Measurements from ENCODE around the gene GRIK5.
"Not testable (repeated sequence)": the region's sequence is repeated elsewhere in the genome, so short reads cannot be mapped to it uniquely, and the experiment has no call there.

The GRIK5 gene

DNA sequence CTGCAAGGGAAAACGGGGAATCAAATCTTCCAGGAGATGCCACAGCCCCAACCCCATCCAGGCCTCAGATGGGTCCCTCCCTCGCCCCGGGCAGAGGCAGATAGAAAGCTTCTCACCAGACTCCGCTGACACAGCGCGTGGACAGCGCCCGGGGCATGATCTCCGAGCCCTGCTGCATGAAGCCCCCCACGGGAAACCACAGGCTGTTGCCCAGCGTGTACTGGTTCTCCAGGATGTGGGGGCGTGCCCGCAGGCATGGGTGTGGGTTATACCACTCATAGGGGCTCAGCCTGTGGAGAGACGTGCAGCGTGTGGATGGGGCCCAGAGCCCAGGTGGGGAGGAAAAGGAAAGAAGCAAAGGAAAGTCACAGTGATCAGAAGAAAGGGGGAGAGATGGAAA lies 48.8 kb downstream of the GRIK5 start:
- no peak overlapping the region for H3K4me3 ChIP-seq
- H3K4me1 ChIP-seq: no peaks in the 10 kb centered on the region
- H3K36me3 ChIP-seq (replicated peaks): no peaks in the 10 kb centered on the region
- no peaks in the 10 kb centered on the region for H3K27me3 ChIP-seq (ENCODE audit: low read depth)
- H3K9me3 ChIP-seq: no peaks in the 10 kb centered on the region
- DNase-seq (ENCODE audit: low spot score in 2 of 2): no peak
- in situ Hi-C loops (cut with MboI; ENCODE audit: low sequenced_read_pairs): no loop called here

DNA sequence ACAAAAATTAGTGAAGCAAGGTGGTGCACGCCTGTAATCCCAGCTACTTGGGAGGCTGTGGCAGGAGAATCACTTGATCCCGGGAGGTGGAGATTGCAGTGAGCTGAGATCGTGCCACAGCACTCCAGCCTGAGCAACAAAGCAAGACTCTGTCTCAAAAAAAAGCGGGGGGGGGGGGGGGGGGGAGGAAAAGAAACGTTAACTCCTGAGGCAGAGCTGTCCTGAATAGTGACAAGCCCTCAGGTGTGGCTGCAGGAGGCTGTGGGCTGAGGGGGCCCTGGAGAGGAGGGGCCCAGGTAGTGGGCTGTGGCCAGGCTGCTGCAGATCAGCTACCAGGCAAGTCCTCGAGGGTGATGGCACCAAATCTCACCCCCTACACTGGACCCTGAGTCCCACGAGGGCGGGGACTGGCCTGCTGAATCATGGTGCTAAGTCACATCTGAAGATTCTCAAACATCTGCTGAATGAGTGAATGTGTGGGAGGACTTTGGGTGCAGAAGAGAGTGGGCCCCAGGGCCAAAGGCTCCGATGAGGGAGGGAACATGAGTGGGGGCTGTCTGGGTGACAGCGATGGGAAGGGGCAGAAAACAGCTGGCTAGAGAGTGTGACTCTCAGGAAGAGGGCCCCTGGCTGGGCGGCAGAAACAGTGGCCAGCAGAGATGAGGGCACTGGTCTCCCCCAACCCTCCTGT lies 51.4 kb downstream of the GRIK5 start:
- H3K9me3 ChIP-seq: no peaks in the 10 kb centered on the region
- DNase-seq (ENCODE audit: low spot score in 2 of 2): no peak
- no peaks in the 10 kb centered on the region for H3K36me3 ChIP-seq (replicated peaks)
- in situ Hi-C loops (cut with MboI; ENCODE audit: low sequenced_read_pairs): no loop called here
- no peak overlapping the region for H3K4me3 ChIP-seq
- no peaks in the 10 kb centered on the region for H3K27me3 ChIP-seq (ENCODE audit: low read depth)
- H3K4me1 ChIP-seq: no peaks in the 10 kb centered on the region

DNA sequence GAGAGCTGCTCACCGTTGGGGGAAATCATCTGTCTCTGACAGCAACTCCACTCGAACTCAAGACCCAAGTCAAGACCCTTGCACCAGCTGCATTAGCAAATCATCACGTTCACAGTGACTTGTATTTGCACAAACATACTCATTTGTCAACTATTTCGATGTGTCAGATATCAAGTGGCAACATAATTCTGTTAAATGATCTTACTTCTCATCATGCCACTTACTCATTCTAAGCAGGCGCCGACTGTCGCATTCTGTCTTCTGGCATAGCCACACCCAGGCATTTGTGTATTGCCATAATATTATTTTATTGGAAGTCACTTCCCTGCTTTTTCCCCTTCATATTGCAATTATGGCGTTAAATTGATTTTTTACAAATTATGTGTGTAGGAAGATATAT lies 53.0 kb downstream of the GRIK5 start:
- no peak overlapping the region for H3K4me3 ChIP-seq
- H3K4me1 ChIP-seq: no peaks in the 10 kb centered on the region
- no peaks in the 10 kb centered on the region for H3K27me3 ChIP-seq (ENCODE audit: low read depth)
- H3K36me3 ChIP-seq (replicated peaks): no peaks in the 10 kb centered on the region
- DNase-seq (ENCODE audit: low spot score in 2 of 2): no peak
- H3K9me3 ChIP-seq: no peaks in the 10 kb centered on the region
- in situ Hi-C loops (cut with MboI; ENCODE audit: low sequenced_read_pairs): no loop called here

DNA sequence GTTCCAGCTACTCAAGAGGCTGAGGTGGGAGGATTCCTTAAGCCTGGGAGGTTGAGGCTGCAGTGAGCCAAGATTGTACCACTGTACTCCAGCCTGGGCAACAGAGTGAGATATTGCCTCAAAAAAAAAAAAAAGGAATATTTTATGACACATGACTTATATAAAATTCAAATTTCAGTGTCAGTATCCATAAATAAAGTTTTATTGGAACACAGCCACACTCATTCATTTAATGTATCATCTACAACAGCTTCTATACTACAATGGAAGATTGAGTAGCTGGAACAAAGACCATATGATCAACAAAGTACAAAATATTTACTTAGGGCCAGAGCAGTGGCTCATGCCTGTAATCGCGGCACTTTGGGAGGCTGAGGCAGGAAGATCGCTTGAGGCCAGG lies 57.3 kb downstream of the GRIK5 start:
- in situ Hi-C loops (cut with MboI; ENCODE audit: low sequenced_read_pairs); H3K9me3 ChIP-seq; H3K4me1 ChIP-seq: not testable (repeated sequence)

DNA sequence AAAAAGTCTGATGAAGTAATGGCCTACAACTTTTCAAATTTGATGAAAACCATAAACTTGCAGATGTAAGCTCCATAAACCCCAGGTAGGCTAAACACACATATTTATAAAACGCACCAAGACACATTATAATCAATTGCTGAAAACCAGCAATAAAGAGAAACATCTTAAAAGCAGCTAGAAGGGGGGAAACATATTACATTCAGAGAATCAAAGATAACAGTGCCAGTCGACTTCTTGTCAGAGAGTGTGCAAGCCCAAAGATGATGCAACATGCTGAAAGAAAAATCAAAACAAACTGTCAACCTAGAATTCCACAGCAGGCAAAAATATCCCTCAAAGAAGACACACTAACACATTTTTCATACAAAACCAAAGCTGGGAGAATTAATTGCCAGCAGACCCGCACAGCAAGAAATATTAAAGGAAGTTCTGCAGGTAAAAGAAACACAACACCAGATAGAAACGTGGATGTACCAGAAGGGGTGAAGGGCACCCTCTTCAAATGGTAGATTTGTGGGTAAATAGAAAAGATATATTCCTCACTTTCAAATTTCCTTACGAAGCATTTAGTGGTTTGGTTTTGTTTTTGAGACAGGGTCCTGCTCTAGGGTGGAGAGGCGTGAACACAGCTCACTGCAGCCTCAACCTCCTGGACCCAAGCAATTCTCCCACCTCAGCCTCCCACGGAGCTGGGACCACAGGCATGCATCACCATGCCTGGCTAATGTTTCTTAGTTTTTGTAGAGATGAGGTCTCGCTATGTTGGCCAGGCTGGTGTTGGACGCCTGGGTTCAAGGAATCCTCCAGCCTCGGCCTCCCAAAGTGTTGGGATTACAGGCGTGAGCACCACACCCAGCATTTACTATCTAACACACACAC lies 59.5 kb downstream of the GRIK5 start:
- no peaks in the 10 kb centered on the region; the same call in 1 of the 2 replicates for H3K4me1 ChIP-seq
- DNase-seq (ENCODE audit: low spot score in 2 of 2): no peak
- in situ Hi-C loops (cut with MboI; ENCODE audit: low sequenced_read_pairs): no loop called here
- no peaks in the 10 kb centered on the region for H3K36me3 ChIP-seq (replicated peaks)
- no peaks in the 10 kb centered on the region for H3K9me3 ChIP-seq
- no peaks in the 10 kb centered on the region for H3K27me3 ChIP-seq (ENCODE audit: low read depth)
- no peak overlapping the region for H3K4me3 ChIP-seq

More for the DNA sequence above, 57.3 kb downstream of the GRIK5 start:
- DNase-seq (ENCODE audit: low spot score in 2 of 2); H3K27me3 ChIP-seq (ENCODE audit: low read depth); H3K36me3 ChIP-seq (replicated peaks); H3K4me3 ChIP-seq: not testable (repeated sequence)

DNA sequence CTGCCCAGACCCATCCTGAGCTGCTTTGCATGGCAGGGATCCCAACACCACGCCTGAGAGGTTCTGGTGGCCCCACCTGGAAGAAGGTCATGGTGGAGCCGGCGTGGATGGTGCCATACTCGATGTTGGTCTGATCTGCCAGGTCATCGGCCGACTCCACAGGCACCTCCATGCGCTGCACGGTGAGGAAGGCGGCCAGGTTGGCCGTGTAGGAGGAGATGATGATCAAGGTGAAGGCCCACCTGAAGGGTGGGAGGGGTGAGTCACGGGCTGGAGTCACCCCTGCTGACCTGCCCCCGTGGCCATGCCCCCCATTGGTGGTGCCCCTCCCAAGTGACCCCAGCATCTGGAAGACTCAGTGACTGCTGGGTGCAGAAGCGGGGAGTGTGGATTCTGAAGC lies 63.4 kb downstream of the GRIK5 start:
- Histone ChIP-seq H3K9me3 (no peaks in the 10 kb centered on the region), H3K27me3 (ENCODE audit: low read depth) (peaks cover 11% of the 10 kb centered on the region)

DNA sequence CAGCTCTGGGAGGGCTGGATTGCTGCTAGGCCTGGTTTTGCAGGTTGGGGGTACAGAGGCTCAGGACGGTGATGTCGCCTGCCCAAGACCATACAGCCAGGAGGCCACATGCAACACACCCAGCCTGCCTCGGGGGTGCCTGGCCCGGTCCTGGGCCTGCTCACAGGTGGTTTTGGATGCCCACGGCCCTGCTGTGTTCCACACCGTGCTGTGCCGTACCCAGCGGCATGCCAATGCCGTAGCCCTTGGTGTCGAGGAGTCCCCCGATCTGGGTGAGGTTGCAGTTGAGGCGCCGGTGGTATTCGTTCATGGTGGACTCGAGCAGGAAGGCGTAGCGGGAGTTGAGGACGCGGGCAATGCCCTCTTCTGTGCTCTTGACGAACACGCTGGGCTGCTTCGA lies 64.5 kb downstream of the GRIK5 start:
- Histone ChIP-seq H3K27me3 (ENCODE audit: low read depth) (peaks cover 12% of the 10 kb centered on the region), H3K9me3 (no peaks in the 10 kb centered on the region), H3K4me1 (no peaks in the 10 kb centered on the region; the same call in 1 of the 2 replicates), H3K36me3 (replicated peaks) (no peaks in the 10 kb centered on the region), H3K4me3 (no peak overlapping the region)
- in situ Hi-C loops (cut with MboI; ENCODE audit: low sequenced_read_pairs): no loop called here
- no peak for DNase-seq (ENCODE audit: low spot score in 2 of 2)

More for the DNA sequence above, 63.4 kb downstream of the GRIK5 start:
- in situ Hi-C loops (cut with MboI; ENCODE audit: low sequenced_read_pairs): no loop called here
- Histone ChIP-seq H3K4me3 (no peak overlapping the region), H3K36me3 (replicated peaks) (no peaks in the 10 kb centered on the region), H3K4me1 (no peaks in the 10 kb centered on the region; the same call in 1 of the 2 replicates)
- no peak for DNase-seq (ENCODE audit: low spot score in 2 of 2)

DNA sequence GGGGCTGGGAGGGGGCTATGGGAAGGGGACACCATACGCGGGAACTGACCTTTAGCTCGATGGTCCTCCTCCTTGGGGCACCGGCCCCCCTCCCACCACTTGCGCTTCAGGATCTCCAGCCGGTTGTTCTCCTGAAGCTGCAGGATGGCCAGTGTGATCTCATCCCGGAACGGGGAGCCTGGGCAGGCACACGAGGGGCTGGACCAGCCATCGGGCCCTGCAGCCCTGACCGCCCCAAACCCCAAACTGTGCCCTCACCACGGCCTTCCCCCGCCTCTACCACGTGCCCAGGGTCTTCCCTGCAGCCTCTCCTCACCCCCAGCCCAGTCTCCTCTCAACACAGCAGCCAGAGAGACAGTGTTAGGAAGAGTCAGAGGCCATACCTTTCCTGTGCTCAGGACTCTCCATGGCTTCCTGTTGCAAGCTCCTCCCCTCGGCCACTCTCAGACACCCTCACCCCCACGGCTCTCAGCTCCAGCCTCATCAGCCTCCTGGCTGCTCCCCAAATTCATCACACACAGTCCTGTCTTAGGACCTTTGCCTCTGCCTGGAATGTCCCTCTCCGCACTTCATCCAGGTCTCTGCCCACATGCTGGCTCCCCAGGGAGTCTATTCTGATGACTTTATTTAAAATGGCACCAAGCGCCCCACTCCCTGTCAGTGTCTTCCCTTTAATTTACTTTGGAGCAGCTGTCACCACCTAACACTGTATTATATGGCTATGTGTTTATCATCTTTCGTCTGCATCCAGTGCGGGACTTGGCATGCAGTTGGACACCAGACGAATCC lies 66.3 kb downstream of the GRIK5 start:
- in situ Hi-C loops (cut with MboI; ENCODE audit: low sequenced_read_pairs): no loop called here
- Histone ChIP-seq H3K27me3 (ENCODE audit: low read depth) (peaks cover 12% of the 10 kb centered on the region), H3K9me3 (no peaks in the 10 kb centered on the region), H3K4me3 (no peak overlapping the region), H3K4me1 (no peaks in the 10 kb centered on the region), H3K36me3 (replicated peaks) (no peaks in the 10 kb centered on the region)
- DNase-seq (ENCODE audit: low spot score in 2 of 2): no peak

DNA sequence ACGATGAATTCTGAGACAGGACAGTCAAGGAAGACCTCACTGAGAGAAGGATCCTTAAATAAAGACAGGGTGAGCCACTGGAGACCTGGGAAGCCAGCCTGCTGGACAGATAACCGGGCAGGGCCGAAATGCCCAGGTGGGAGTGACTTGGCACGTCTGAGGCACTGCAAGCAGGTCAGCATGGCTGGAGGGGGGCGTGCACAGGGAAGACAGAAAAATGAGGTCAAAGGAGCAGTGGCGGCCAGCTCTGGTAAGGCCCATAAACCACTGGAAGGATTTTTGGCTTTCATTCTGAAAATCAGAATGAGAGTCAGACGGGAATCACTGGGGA lies 70.2 kb downstream of the GRIK5 start:
- peaks cover 20% of the 10 kb centered on the region for H3K27me3 ChIP-seq (ENCODE audit: low read depth)
- DNase-seq (ENCODE audit: low spot score in 2 of 2): no peak
- H3K4me3 ChIP-seq: no peak overlapping the region
- H3K9me3 ChIP-seq: no peaks in the 10 kb centered on the region
- H3K4me1 ChIP-seq: no peaks in the 10 kb centered on the region
- no peaks in the 10 kb centered on the region for H3K36me3 ChIP-seq (replicated peaks)
- in situ Hi-C loops (cut with MboI; ENCODE audit: low sequenced_read_pairs): no loop called here

DNA sequence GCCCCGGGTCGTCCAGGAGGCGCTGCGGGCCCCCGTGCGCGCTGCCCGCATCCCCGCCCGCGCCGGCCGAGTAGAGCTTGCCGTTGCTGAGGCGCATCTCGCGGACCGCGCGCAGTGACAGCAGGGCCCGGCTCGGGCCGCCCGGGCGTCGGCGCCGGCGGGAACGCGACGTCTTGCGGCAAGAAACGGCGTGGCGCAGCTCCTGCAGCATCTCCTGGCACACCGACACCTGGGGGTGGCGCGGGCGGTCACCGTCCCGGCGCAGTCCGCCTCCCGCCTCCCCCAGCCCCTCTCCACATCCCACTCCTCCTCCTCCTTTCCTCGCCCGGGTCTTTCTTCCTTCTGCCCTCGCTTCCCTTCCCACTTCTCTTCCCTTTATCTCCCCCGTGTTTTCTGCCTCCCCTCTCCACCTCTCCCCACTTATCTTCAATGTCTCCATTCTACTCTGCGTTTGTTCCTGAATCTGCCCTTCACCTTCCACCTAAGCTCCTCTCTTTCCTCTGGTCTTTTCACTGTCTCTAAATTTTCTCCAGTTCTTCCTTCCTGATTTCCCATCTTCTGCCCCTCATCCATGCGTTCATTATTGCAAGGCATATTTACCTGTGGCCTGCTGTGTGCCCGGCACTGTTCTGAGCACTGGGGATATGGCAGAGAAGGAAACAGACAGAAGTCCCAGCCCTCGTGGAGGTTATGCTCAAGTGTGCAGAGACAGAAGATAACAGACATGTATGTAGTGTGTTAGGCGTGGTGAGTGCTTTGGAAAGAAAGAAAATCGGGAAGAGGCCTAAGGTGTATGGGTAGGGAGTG lies 70.7 kb downstream of the GRIK5 start:
- in situ Hi-C loops (cut with MboI; ENCODE audit: low sequenced_read_pairs): no loop called here
- H3K9me3 ChIP-seq: no peaks in the 10 kb centered on the region
- no peaks in the 10 kb centered on the region for H3K36me3 ChIP-seq (replicated peaks)
- DNase-seq (ENCODE audit: low spot score in 2 of 2): no peak
- H3K4me3 ChIP-seq: no peak overlapping the region
- H3K4me1 ChIP-seq: no peaks in the 10 kb centered on the region
- peaks cover 17% of the 10 kb centered on the region for H3K27me3 ChIP-seq (ENCODE audit: low read depth)

DNA sequence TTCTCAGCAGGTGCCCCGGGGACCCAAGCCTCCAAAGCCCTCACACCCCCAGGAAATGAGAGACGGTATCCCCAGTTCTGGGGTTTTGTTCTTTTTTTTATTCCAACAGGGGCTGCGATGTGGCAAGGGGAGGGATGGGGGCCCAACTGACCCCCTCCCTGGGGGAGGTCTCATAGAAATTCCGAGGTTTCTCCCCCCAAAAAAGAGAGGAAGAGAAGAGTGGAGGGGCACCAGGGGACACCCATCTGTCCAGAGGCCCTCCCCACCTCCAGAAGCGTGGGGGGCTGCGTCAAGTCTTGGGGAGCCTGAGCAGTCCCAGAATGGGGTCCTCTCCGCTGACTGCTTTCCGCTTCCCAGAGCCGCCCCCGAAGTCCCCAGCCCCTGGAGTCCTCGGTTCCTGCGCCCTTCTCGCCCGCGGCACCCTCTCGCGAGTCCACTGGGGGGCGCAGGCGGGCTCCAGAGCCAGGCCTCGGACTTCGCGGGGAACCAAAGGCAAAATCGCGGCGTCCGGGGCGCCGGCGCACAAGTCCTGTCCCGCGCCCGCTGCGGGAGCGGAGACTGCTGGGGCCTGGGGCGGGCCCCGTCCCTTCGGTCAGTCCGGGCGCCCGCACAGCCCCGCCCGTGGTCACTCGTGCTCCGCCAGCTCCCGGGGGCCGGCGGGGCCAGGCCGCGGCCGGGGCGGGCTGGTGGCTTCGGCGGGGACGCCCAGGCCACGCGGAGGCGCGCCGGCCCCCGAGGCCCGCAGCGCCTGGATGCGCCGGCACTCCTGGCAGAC lies 71.6 kb downstream of the GRIK5 start:
- peaks cover 17% of the 10 kb centered on the region for H3K27me3 ChIP-seq (ENCODE audit: low read depth)
- no peak overlapping the region for H3K4me3 ChIP-seq
- H3K36me3 ChIP-seq (replicated peaks): no peaks in the 10 kb centered on the region
- DNase-seq (ENCODE audit: low spot score in 2 of 2): no peak
- H3K4me1 ChIP-seq: no peaks in the 10 kb centered on the region
- in situ Hi-C loops (cut with MboI; ENCODE audit: low sequenced_read_pairs): no loop called here
- no peaks in the 10 kb centered on the region for H3K9me3 ChIP-seq

DNA sequence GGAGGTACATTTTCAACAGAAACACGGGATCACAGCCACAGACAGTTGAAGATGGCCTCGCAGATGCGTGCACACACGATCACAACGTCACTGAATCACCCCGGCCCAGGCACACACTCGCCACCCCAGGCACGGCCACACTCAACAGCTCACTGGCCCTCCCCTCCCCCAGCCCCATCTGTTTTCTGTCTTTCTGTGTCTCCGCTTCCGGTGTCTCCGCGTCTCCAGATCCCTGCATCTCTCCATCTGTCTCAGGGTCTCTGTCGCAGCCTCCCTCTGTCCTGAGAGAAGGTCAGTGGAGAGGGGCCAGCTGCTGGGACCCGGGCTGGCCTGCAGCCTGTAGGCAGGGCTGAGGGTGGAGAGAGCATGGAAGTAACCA lies 72.2 kb downstream of the GRIK5 start:
- no peaks in the 10 kb centered on the region for H3K4me1 ChIP-seq
- no peak for DNase-seq (ENCODE audit: low spot score in 2 of 2)
- H3K36me3 ChIP-seq (replicated peaks): no peaks in the 10 kb centered on the region
- peaks cover 17% of the 10 kb centered on the region for H3K27me3 ChIP-seq (ENCODE audit: low read depth)
- H3K9me3 ChIP-seq: no peaks in the 10 kb centered on the region
- H3K4me3 ChIP-seq: no peak overlapping the region
- in situ Hi-C loops (cut with MboI; ENCODE audit: low sequenced_read_pairs): no loop called here
